HepG2 (cell line): ENCODE data around the gene COL9A1. TPM values are rescaled to one million over a fixed set of nuclear protein-coding genes. Genes with fewer than 3 reads are reported as not detected.

Source experiments
- ATAC-seq: fragments of 200-7000 bp; cut with Tn5 transposase; 3 replicates; pipeline ENCODE4 v1.9.1; 2020; ENCODE audit warnings: mild to moderate bottlenecking, moderate library complexity
- BruUV-seq: library from RNA; stranded (reverse); fragments of 400-500 nt; replicated peaks from 2 replicates; lab custom pipeline; 2021; lab: Mats Ljungman, UMichigan
- CTCF ChIA-PET: fragments of 300-600 bp; formaldehyde crosslinking; extraction: SDS; loops from one replicate; lab custom pipeline; 2021; ENCODE audit warnings: low total read pairs, inconsistent platforms, low intra/inter-chr PET ratio; lab: Yijun Ruan, JAX
- POLR2A ChIA-PET: fragments of 350-600 bp; sonication (Branson Sonifier 250); formaldehyde crosslinking; loops from one replicate; lab custom pipeline; 2020; ENCODE audit warnings: antibody characterized with exemption, inconsistent platforms; lab: Yijun Ruan, JAX
- DNase-seq: peaks from one replicate; pipeline ENCODE4 v3.0.0-alpha.2; 2015; ENCODE audit warnings: low spot score
- FAIRE-seq: peaks from 3 replicates; lab custom pipeline; 2011; peaks lifted over from hg19 to GRCh38; lab: Jason Lieb, UNC
- H2AFZ ChIP-seq: one replicate; pipeline ENCODE4 v1.6.1; 2011; ENCODE audit warnings: low read length, inconsistent platforms
- H3K27ac ChIP-seq: fragments of 300-600 bp; 3 replicates; pipeline ENCODE4 v1.8.0; 2011; ENCODE audit warnings: mixed run types, mild to moderate bottlenecking, mixed read lengths, low read length, inconsistent platforms; ENCODE audit not compliant: insufficient read depth; ENCODE audit errors: extremely low read length
- H3K27me3 ChIP-seq, 2 experiments: fragments of 200-600 bp in 1 of 2; 2 replicates in 1 of 2; 3 replicates in 1 of 2; pipeline versions ENCODE4 v1.6.0 to v1.8.0; 2011; ENCODE audit warnings: low read length in 2 of 2, mild to moderate bottlenecking in 2 of 2, moderate library complexity in 2 of 2, inconsistent platforms in 1 of 2; ENCODE audit not compliant: insufficient read depth in 2 of 2, control insufficient read depth in 1 of 2
- H3K36me3 ChIP-seq, 2 experiments: fragments of 200-600 bp in 1 of 2; replicated peaks in 1 of 2; 2 replicates in 1 of 2; 3 replicates in 1 of 2; pipeline versions ENCODE4 v1.5.1 to v1.8.0; 2011; ENCODE audit warnings: low read length in 2 of 2, inconsistent platforms in 1 of 2; ENCODE audit not compliant: insufficient read depth in 2 of 2, control insufficient read depth in 1 of 2
- H3K4me1 ChIP-seq: 2 replicates; pipeline ENCODE4 v1.5.1; 2012; ENCODE audit warnings: low read length, inconsistent platforms; ENCODE audit not compliant: insufficient read depth
- H3K4me2 ChIP-seq: 2 replicates; pipeline ENCODE4 v1.6.0; 2011; ENCODE audit warnings: low read depth, low read length, inconsistent platforms
- H3K4me3 ChIP-seq, 3 experiments: fragments of 200-600 bp in 1 of 3; sonication (generic), shearing (Covaris generic) in 1 of 3; replicated peaks in 1 of 3; 2 replicates each; pipeline ENCODE4 v1.5.1; 2011 to 2016; ENCODE audit warnings: low read length in 3 of 3, inconsistent platforms in 2 of 3, low read depth in 2 of 3, mild to moderate bottlenecking in 2 of 3, control low read depth in 1 of 3, mixed read lengths in 1 of 3; ENCODE audit not compliant: insufficient read depth in 1 of 3
- H3K79me2 ChIP-seq: one replicate; pipeline ENCODE4 v1.6.1; 2011; ENCODE audit warnings: low read length, inconsistent platforms; ENCODE audit not compliant: insufficient read depth
- H3K9ac ChIP-seq: 2 replicates; pipeline ENCODE4 v1.6.0; 2011; ENCODE audit warnings: mild to moderate bottlenecking, low read depth, low read length, inconsistent platforms; ENCODE audit not compliant: insufficient read depth
- H3K9me3 ChIP-seq: 2 replicates; pipeline ENCODE4 v1.5.1; 2012; ENCODE audit warnings: mild to moderate bottlenecking, low read length
- H4K20me1 ChIP-seq: 2 replicates; pipeline ENCODE4 v1.6.0; 2011; ENCODE audit warnings: inconsistent platforms, mild to moderate bottlenecking, low read length, moderate library complexity; ENCODE audit not compliant: insufficient read depth
- GATA4 ChIP-seq: sonication (generic); IDR thresholded peaks from 2 replicates; pipeline ENCODE4 v1.6.1; 2016; ENCODE audit warnings: antibody characterized with exemption, low read depth, borderline replicate concordance
- HIVEP1 ChIP-seq: sonication (generic); formaldehyde crosslinking; IDR thresholded peaks from 2 replicates; pipeline ENCODE4 v1.4.0; 2020; ENCODE audit warnings: mild to moderate bottlenecking, missing genetic modification reagents
- IKZF1 ChIP-seq: fragments of 450-650 bp; IDR thresholded peaks from 2 replicates; pipeline ENCODE4 v1.7.1; 2016
- PLSCR1 ChIP-seq: sonication (generic); formaldehyde crosslinking; IDR thresholded peaks from 2 replicates; pipeline ENCODE4 v1.5.0; 2020; ENCODE audit warnings: missing genetic modification reagents, mild to moderate bottlenecking, borderline replicate concordance
- RBM39 ChIP-seq: fragments of 200-400 bp; formaldehyde crosslinking; IDR thresholded peaks from one replicate; pipeline ENCODE4 v1.6.1; 2018; ENCODE audit warnings: antibody characterized with exemption, mild to moderate bottlenecking, low read depth, low read length; ENCODE audit not compliant: poor library complexity, severe bottlenecking
- REST ChIP-seq, 2 experiments: IDR thresholded peaks; 2 replicates each; pipeline ENCODE4 v1.6.1; 2011 to 2012; ENCODE audit warnings: low read length in 2 of 2, borderline replicate concordance in 1 of 2, low read depth in 1 of 2, mild to moderate bottlenecking in 1 of 2, moderate library complexity in 1 of 2
- ZBTB34 ChIP-seq: sonication (generic); formaldehyde crosslinking; IDR thresholded peaks from 2 replicates; pipeline ENCODE4 v1.8.0; 2022; ENCODE audit warnings: mild to moderate bottlenecking, missing genetic modification reagents
- ZNF713 ChIP-seq: sonication (generic); formaldehyde crosslinking; IDR thresholded peaks from 2 replicates; pipeline ENCODE4 v1.4.0; 2020; ENCODE audit warnings: mild to moderate bottlenecking, missing genetic modification reagents
- ZNF776 ChIP-seq: sonication (generic); formaldehyde crosslinking; IDR thresholded peaks from 2 replicates; pipeline ENCODE4 v1.4.0; 2020; ENCODE audit warnings: mild to moderate bottlenecking, missing genetic modification reagents
- WGBS: methylation state at CpG from one replicate; pipeline ENCODE4 v1.1.6; 2017; ENCODE audit warnings: low lambda C conversion rate; 5-methylcytosine and 5-hydroxymethylcytosine counted together
- in situ Hi-C: cut with HindIII; loops from 2 replicates; pipeline ENCODE4 v1.10.0; 2017; ENCODE audit warnings: low pct_unique_long_range_greater_than_20kb; ENCODE audit not compliant: extremely low pct_ligation_motif_present
- intact Hi-C: fragments of 100-400 bp; cut with micrococcal nuclease; formaldehyde crosslinking; loops from one replicate; pipeline ENCODE4 v1.10.0; 2022; ENCODE audit not compliant: unreplicated experiment
- polyA plus RNA-seq, 8 experiments: library from polyadenylated mRNA; depleted of rRNA in 3 of 8; stranded (reverse) in 7 of 8; unstranded in 1 of 8; fragments of >200 nt; fragmentation: Illumina TruSeq in 4 of 8; extraction: Trizol in 4 of 8; gene quantifications; 2 replicates each; pipeline versions ENCODE4 v1.2.1 to v1.2.3, GENCODE V29; 2011 to 2016; ENCODE audit warnings: low read depth in 4 of 8, missing spikeins in 1 of 8, mixed read lengths in 1 of 8; ENCODE audit not compliant: insufficient read depth in 1 of 8
- total RNA-seq, 5 experiments: library from RNA; depleted of rRNA; stranded (reverse); fragments of >200 nt; fragmentation: Illumina TruSeq; extraction: Trizol; gene quantifications; 2 replicates each; pipeline ENCODE4 v1.2.3, GENCODE V29; 2016; ENCODE audit warnings: low read depth in 1 of 5

The COL9A1 gene
- total and polyA plus RNA-seq, 2 of the 13 experiments (the other 11 are each of a cell fraction or from before 2014, with no cell fraction given) = 0.08 TPM; not detected in 1

- no peak overlapping the region for H3K4me3 ChIP-seq
- H3K79me2 ChIP-seq = no peaks in the 10 kb centered on the region
- no peaks in the 10 kb centered on the region for H3K4me1 ChIP-seq
- H4K20me1 ChIP-seq = no peaks in the 10 kb centered on the region
- no peaks in the 10 kb centered on the region for H3K36me3 ChIP-seq
- no peaks in the 10 kb centered on the region for H3K9me3 ChIP-seq
- POLR2A ChIA-PET = no interaction called here
- 21% methylated on average over 2 of the region's 2 CpGs for WGBS
- CTCF ChIA-PET = no interaction called here
- FAIRE-seq (no peak), DNase-seq (no peak)
- no peak overlapping the region for H2AFZ ChIP-seq
- H3K9ac ChIP-seq = no peak overlapping the region
- H3K27me3 ChIP-seq = peaks cover 0 to 6% of the 10 kb centered on the region in 2 experiments; a peak in 2 of 5 replicates
- in situ Hi-C loops = no loop called here
- no peak overlapping the region for H3K27ac ChIP-seq
- H3K4me2 ChIP-seq = no peak overlapping the region
- TF ChIP-seq GATA4 (no peak), IKZF1 (no peak), RBM39 (no peak), PLSCR1 (CRISPR knock-in tag) (no peak), HIVEP1 (CRISPR knock-in tag) (no peak), ZNF776 (no peak), ZNF713 (CRISPR knock-in tag) (no peak)
- TF ChIP-seq, all 625 proteins: peak for 0
- no TSS peak for BruUV-seq
- no peak for ATAC-seq
- intact Hi-C loops = no loop called here
Observed at GRCh38 chr6:70196531-70196930, 106.4 kb downstream of the COL9A1 start.

- no peak overlapping the region for H3K9ac ChIP-seq
- intact Hi-C loops (no loop called here), in situ Hi-C loops (no loop called here)
- H3K4me1 ChIP-seq = no peaks in the 10 kb centered on the region
- no peak overlapping the region for H3K4me3 ChIP-seq
- peaks cover 0 to 6% of the 10 kb centered on the region in 2 experiments; a peak in 2 of 5 replicates for H3K27me3 ChIP-seq
- no peaks in the 10 kb centered on the region for H4K20me1 ChIP-seq
- DNase-seq (no peak), FAIRE-seq (no peak), ATAC-seq (no peak)
- ChIA-PET POLR2A (no interaction called here), CTCF (no interaction called here)
- no peaks in the 10 kb centered on the region for H3K79me2 ChIP-seq
- H3K9me3 ChIP-seq = no peaks in the 10 kb centered on the region
- no peak overlapping the region for H2AFZ ChIP-seq
- H3K27ac ChIP-seq = no peak overlapping the region
- H3K4me2 ChIP-seq = no peak overlapping the region
- no TSS peak for BruUV-seq
- H3K36me3 ChIP-seq = no peaks in the 10 kb centered on the region
- no peak for TF ChIP-seq ZBTB34 (CRISPR knock-in tag)
- TF ChIP-seq REST (IDR thresholded peaks at IDR 0.05; ENCODE audit: borderline replicate concordance in 1 of 2, low read depth in 1 of 2, low read length in 2 of 2) = no peak
Observed at GRCh38 chr6:70194421-70194820, 108.5 kb downstream of the COL9A1 start.
